ENCODE data around the gene MRPS33.
"Not testable (repeated sequence)": the region's sequence is repeated elsewhere in the genome, so short reads cannot be mapped to it uniquely, and the experiment has no call there.

Gene MRPS33

GRCh38 chr7:141012044-141012685, 2.6 kb downstream of the MRPS33 start:
- peak; percentile 74 to 80 for DNase-seq

DNA sequence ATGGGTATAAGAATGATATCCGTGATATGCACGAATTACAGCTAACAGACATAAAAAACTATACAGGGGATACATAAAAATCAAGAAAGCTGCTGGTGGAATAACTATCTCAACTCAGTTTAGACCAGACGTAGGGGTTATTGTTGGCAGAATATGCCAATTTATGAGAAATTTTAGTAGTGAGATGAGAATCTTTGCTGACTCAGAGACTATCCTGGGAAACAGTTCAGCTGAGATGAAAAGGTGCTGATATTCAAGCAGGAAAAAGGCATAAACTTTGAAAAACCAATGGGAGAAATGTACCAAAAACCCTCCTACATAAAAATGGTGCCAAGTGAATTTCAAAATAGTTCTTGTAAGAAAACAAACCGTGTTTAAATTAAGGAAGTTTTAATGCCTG, 3.3 kb downstream of the MRPS33 start:
- DNase-seq: no peak

DNA sequence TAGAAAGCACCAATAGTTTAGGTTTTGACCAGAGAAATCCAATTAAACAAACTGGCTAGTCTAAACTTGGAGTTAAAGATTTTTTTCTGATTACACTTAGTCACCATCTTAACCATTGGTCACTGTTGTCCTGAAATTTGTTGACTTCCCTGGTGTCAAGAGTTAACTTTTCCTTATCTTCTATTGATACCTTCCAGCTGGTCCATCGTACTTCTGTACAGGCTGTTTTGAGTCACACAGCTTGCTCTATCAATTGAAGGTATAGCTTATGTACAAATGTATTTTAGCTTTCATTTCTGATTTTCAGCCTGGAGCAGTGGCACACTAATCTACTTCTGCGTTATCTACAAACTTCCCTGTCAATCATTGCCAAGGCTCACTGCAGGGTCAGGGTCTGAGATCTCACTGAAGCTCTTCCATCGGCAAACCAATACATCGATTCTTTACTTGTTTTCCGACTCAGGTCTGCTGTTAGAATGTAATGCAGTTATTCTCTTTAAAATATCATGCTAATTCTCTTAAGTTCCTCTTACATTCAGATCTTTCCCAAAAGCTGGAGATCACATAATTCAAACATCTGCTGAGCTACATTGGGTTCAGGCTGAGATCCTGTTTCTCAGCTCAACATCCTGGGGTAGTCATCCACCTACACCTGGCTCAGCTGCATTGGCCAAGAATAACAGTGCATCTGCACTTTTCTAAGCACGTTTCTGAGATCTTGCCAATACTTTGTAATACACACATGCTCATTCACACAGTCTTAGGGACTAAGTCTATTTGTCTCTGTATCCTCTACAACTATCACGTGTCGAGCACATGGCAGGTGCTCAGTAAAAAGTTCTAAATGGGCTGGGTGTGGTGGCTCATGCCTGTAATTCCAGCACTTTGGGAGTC, 11.3 kb downstream of the MRPS33 start:
- no peak for DNase-seq

- DNase-seq: no peak
Observed at GRCh38 chr7:141001546-141001945, 13.2 kb downstream of the MRPS33 start.

- DNase-seq: no peak
Observed at GRCh38 chr7:141001122-141001521, 13.6 kb downstream of the MRPS33 start.

- DNase-seq: no peak
Observed at GRCh38 chr7:140998715-140999114, 16.0 kb downstream of the MRPS33 start.

GRCh38 chr7:140992422-140992821, 22.3 kb downstream of the MRPS33 start:
- DNase-seq: no peak

DNA sequence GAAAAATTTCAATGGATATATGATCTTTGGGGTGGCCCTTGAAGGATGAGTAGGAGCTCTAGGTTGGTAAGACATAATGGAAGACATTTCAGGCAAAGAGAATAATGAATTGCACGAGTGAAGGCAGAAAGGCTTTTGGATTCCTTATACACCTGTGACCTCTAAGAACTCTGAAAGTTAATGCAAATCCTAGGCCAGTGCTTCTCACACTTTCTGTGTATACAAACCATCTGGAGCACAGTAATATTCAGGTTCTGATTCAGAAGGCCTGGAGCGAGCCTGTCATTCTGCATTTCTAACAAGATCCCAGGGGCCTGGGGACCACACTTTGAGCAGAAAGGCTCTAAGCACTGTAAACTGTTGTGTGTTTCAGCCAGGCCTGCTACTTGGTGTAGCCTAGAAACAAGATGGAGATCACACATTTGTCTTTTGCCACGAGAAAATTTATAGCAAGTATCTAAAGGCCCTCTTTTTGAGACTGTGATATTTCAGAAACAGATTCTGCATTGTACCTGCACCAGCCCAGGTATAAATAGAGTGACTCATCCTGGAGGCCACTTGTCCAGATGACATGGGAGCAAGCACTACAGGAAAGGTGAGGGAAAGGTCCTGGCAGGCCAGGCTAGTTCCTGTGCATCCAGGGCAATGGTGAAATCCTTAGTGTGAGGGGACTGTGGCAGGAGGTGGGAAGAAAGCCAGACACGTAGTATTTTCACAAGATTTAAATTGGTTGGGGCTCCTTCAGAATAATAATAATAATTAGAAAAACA, 24.4 kb downstream of the MRPS33 start:
- DNase-seq: no peak

- DNase-seq: peak in 1 of 2 experiments; percentile 25
Observed at GRCh38 chr7:140989068-140989467, 25.7 kb downstream of the MRPS33 start.

DNA sequence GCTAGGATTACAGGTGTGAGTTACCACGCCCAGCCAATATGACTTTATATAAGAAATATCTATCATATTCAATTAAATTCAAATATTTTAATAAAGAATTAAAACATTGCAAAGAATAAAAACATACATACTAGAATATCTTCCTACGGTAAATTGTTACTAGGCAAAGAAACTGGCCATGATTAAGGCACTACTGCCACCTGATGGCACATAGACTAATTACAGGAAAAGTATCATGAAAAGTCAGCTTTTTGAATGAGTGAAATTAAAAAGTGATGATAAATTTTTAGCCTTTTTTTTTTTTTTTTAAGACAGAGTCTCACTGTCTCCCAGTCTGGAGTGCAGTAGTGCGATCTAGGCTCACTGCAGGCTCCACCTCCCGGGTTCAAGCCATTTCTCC, 30.9 kb downstream of the MRPS33 start:
- DNase-seq: peak; percentile 20 to 61

DNA sequence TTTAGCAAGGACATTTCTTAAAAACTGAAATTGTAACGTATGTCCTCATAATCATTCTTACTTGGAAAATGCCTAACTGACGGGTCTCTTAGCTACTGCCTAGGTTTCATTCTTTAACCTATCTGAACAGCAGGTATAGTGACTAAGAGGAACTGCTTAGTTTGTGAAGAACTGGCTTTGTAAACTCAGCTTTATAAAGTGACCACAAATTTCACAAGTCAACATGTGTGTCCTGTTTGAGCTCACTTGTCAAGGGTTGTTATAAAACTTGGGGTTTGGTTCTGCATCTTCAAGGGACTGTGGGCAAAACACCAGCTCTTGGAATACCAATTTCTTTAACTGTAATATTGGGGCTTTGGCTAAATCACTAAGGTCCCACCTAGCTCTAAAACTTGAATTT, 32.2 kb downstream of the MRPS33 start:
- no peak for DNase-seq

- DNase-seq: no peak
Observed at GRCh38 chr7:140981951-140982350, 32.8 kb downstream of the MRPS33 start.

DNA sequence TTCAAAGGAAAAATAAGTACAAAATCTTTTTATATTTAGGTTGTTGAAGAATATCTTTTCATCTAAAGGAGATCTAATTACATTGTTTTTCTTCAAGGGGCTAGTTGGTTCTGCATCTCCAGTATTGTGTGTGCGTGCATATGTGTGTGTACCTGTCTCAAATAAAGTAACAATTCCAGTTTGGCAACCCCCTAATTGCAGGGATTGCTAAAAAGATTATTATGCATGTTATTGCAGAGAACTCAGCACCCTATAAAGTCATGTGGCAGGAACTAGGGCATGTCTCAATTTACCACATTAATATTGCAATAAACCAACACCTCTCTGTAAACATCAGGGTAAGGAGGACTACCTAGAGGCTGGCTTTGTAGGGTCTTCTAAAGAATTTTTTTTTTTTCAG, 37.0 kb downstream of the MRPS33 start:
- DNase-seq: no peak

DNA sequence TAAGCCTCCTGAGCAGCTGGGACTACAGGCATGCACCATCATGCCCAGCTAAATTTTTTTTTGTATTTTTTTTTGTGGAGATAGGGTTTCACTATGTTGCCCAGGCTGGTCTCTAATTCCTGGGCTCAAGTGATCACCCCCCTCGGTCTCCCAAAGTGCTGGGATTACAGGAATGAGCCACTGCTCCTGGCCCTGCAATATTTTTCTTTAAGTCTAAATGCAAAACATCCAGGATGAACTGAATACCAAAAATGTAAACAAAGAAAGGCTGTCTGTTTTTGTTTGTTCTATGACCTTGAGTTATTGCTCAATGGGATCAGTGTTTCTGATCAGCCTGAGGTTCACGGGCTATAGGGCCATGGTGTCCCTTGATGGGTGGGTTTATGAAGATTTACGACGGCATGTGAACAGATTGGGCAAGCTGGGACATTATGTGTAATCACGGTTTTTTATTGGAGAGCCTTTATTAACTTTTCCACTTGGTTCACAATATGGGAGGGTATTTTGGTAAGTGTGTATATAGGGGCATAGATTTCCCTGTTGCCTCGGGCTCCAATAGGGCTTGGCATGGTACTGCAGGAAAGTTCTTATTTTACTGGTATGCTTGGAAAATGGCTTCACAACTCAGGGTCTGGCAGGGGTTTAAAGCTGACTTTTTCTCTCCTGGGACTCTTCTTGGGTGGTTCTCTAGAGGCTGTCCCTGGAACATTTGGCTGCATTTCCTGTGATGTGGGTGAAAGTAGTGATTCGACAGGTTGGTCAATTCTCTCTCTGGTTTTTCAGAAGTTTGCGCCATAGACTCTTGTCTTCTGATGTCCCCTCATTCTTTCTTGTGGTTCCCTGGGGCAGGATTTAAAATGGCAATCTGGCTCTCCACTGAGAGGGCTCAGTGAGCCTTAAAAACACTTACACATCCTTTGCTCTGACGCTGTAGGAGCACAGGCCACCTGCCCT, 41.6 kb downstream of the MRPS33 start:
- peak in 1 of 2 experiments; percentile 26 for DNase-seq

DNA sequence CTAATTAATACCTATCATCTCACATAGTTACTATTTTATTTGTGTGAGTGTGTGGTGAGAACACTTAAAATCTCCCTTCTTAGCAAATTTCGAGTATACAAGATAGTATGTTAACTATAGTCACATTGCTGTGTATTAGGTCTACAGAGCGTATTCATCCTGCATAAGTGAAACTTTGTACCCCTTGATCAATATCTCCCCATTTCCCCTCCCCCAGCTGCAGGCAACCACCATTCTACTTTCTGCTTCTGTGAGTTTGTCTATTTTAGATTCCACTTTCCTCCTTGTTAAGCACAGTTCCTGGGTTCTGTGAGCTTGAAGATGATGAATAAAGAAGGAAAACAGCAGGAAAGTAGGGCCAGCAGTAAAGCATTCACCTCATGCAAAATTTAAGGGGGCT, 42.4 kb downstream of the MRPS33 start:
- DNase-seq: no peak

DNA sequence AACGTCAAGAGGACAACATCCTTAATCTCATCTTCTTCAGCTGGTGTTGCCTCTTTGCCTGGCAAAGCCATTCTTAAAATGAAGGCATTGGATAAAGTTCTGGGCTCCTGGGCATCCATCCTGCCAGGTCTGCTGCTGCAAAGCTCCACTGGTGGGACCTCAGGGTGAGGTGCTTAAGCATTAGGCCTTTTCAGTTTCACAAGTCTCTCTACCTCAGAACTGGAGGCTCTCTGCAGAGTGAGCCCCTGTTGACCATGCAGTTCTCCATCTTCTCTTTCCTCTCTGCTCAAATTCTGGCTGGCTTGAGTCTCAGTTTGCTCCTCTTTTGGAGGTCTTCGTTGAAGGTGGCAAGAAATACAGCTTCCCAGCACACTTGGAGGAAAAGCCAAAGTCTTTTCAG, 47.3 kb downstream of the MRPS33 start:
- no peak for DNase-seq

DNA sequence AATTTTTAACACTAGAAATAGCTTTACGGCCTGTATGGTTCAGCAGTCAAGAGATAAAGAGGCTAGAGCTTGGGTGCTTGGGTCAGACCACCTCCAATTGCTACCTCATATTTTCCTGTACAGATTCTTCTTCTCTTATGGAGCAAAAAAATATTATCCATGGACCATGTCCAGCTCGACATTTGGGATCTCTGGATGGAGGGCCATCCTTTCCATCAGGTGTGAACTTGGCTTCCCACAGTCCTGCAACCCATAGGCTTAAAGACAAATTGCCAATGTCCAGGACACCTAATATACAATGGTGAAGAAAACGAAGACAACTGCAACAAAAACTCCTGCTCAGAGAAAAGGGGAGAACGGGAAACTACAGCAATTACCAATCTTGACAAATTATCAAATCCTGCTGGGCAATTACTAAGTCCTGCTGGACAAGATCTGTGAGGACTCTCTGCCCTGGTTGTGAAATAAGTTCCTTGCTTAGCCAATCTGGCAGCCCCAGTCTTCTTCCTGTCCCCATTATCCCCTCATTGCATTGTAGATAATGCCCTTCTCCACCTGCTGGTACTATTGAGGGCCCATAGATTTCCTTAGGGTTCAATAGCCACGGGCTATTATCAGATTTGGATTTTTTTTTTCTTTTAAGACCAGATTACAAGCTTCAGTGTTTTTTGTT, 48.1 kb downstream of the MRPS33 start:
- DNase-seq: no peak

GRCh38 chr7:140961117-140961516, 53.6 kb downstream of the MRPS33 start:
- DNase-seq: no peak

GRCh38 chr7:140956997-140957396, 57.8 kb downstream of the MRPS33 start:
- DNase-seq: not testable (repeated sequence)
